Central memory CD8-positive, alpha-beta T cell (primary cell): ENCODE data around the gene POU6F1.
"Not testable (repeated sequence)": the region's sequence is repeated elsewhere in the genome, so short reads cannot be mapped to it uniquely, and the experiment has no call there.

Source experiments
- ATAC-seq: fragments of 150-1000 bp; cut with Tn5 transposase; replicated peaks from 2 replicates; pipeline ENCODE4 v1.10.0; 2022; ENCODE audit warnings: mild to moderate bottlenecking, moderate FRiP score, moderate number of reproducible peaks; ENCODE audit not compliant: poor library complexity, severe bottlenecking; ENCODE audit errors: extremely low read depth
- DNase-seq, 2 donors: peaks; one replicate each; pipeline ENCODE4 v3.0.0; 2021; ENCODE audit warnings: low spot score in 2 of 2
- H3K27ac Mint-ChIP-seq: one replicate; pipeline ENCODE4 v1.8.0; 2022; ENCODE audit warnings: low read depth, mild to moderate bottlenecking, moderate library complexity, mixed read lengths
- H3K27me3 Mint-ChIP-seq: one replicate; pipeline ENCODE4 v1.8.0; 2022; ENCODE audit warnings: mixed read lengths
- H3K36me3 Mint-ChIP-seq: one replicate; pipeline ENCODE4 v1.8.0; 2022; ENCODE audit warnings: mild to moderate bottlenecking, moderate library complexity, mixed read lengths; ENCODE audit not compliant: insufficient read depth
- H3K4me1 Mint-ChIP-seq: one replicate; pipeline ENCODE4 v1.8.0; 2022; ENCODE audit warnings: mixed read lengths
- H3K4me3 Mint-ChIP-seq: one replicate; pipeline ENCODE4 v1.8.0; 2022; ENCODE audit warnings: mild to moderate bottlenecking, moderate library complexity, mixed read lengths
- H3K9me3 Mint-ChIP-seq: one replicate; pipeline ENCODE4 v1.8.0; 2022; ENCODE audit warnings: mixed read lengths

POU6F1 gene

DNA sequence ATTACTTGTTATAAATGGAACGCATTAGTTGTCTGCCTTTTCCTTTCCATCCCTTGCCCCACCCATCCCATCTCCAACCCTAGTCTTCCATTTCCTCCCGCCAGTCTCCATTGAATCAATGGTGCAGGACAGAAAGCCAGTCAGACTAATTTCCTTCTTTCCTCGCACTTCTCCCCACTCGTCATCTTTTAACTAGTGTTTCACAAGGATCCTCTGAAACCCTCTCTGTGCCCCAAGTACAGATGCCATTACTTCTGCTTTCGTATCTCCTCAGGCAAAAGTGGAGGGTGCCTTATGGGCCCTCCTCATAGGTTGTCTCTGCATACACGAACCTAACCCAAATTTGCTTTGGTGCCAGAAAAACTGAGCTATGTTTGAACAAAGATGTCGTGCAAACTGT is 25.0 kb upstream of the POU6F1 start:
- H3K4me3 Mint-ChIP-seq: no peak overlapping the region
- no peak for ATAC-seq
- no peaks in the 10 kb centered on the region for H3K27me3 Mint-ChIP-seq
- peaks cover 72% of the 10 kb centered on the region for H3K4me1 Mint-ChIP-seq
- peak overlapping the region; percentile 75 for H3K27ac Mint-ChIP-seq
- H3K36me3 Mint-ChIP-seq: peaks cover 64% of the 10 kb centered on the region
- no peak for DNase-seq
- H3K9me3 Mint-ChIP-seq: no peaks in the 10 kb centered on the region

DNA sequence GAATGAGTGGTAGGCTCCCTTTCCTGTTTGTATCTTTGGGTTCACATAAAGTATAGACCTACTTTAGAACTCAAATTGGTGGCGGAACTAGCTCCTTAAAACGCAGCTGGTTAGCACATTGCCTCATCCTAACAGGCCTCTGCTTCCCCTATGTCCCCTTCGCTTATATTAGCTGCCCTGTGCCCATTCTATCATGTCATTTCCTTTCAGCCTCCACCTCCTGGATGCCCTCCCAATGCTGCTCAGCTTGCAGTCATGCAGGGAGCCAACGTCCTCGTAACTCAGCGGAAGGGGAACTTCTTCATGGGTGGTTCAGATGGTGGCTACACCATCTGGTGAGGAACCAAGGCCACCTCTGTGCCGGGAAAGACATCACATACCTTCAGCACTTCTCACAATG is 24.3 kb upstream of the POU6F1 start:
- H3K27ac Mint-ChIP-seq: peak overlapping the region; percentile 75
- DNase-seq: no peak

DNA sequence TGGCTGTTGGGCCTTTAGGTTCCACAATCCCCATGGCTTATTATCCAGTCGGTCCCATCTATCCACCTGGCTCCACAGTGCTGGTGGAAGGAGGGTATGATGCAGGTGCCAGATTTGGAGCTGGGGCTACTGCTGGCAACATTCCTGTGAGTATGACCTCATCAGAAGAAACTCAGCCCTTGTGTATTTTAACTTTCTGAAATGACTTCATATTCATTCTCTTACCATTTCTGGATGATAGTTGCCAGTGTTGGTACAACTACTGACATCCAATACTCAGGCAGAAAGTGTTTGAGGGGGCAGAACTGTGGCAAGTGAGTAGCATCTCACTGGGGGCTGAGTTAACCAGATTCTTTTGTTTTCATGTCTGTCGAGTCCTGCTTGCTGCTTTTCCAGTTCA is 23.1 kb upstream of the POU6F1 start:
- peak overlapping the region; percentile 99 for H3K27ac Mint-ChIP-seq
- no peak for DNase-seq
- no peak for ATAC-seq
- no peaks in the 10 kb centered on the region for H3K9me3 Mint-ChIP-seq
- peaks cover 55% of the 10 kb centered on the region for H3K4me1 Mint-ChIP-seq
- peaks cover 64% of the 10 kb centered on the region for H3K36me3 Mint-ChIP-seq
- no peaks in the 10 kb centered on the region for H3K27me3 Mint-ChIP-seq
- peak overlapping the region; percentile 94 for H3K4me3 Mint-ChIP-seq

More for the DNA sequence above, 24.3 kb upstream of the POU6F1 start:
- ATAC-seq: no peak
- Mint-ChIP-seq H3K4me3 (no peak overlapping the region), H3K9me3 (no peaks in the 10 kb centered on the region), H3K4me1 (peaks cover 67% of the 10 kb centered on the region), H3K27me3 (no peaks in the 10 kb centered on the region), H3K36me3 (peaks cover 64% of the 10 kb centered on the region)

- Mint-ChIP-seq H3K4me1 (peaks cover 44% of the 10 kb centered on the region), H3K27ac (peak within 1 kb of the TSS; percentile 99), H3K36me3 (peaks cover 49% of the 10 kb centered on the region), H3K27me3 (no peaks in the 10 kb centered on the region), H3K9me3 (no peaks in the 10 kb centered on the region), H3K4me3 (peak within 1 kb of the TSS; percentile 94)
- ATAC-seq: peak; percentile 93
- peak; percentile 91 for DNase-seq
Measured at GRCh38 chr12:51238510-51239334, 20.9 kb upstream of the POU6F1 start, which contains the start of gene DAZAP2. Gene DAZAP2 (plus strand): TSS chr12:51238826. CDS start chr12:51238908, 82 bp downstream.

DNA sequence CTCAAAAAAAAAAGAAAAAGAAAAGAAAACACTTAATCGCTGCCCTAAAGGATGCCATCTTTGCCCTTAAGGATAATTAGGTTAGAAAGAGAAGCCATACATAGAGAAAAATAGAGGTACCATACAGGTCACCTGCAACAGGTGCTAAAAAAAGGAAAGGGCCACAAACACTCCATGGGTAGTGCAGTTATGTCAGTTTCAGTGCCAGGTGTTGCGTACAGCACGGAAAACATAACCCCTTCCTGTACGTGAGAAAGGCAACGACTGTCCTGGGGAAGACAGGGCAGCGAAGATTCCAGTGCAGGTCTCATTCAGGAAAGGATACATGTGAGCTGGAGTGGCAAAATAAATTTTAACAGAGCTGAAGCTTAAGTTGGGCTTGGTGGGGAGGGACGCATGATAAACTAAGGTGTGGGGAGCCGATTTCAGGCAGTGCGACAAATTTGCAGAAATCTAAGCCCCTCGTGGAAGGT is 20.2 kb upstream of the POU6F1 start:
- H3K4me1 Mint-ChIP-seq: peaks cover 41% of the 10 kb centered on the region
- peak; percentile 9 for ATAC-seq
- H3K9me3 Mint-ChIP-seq: no peaks in the 10 kb centered on the region
- peak overlapping the region; percentile 94 for H3K4me3 Mint-ChIP-seq
- peak overlapping the region; percentile 99 for H3K27ac Mint-ChIP-seq
- H3K36me3 Mint-ChIP-seq: peaks cover 44% of the 10 kb centered on the region
- DNase-seq: no peak
- no peaks in the 10 kb centered on the region for H3K27me3 Mint-ChIP-seq

DNA sequence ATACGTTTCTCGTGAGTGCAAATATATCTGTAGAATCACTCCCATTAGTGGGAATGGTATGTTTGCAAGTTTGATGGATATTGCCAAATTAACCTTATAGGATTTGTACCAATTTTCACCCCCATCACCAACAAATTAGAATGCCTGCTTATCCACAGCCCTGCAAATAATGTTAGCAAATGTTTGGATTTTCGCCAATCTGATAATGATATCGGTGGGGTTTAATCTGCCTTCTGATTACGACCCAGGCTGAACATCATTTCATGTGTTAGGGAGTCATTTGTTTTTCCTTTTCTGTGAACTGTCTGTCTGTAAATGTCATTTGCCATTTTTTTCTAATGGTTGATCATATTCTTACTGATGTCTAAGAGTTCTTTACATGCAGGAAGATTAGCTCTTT is 16.7 kb upstream of the POU6F1 start:
- Mint-ChIP-seq H3K4me3 (no peak overlapping the region), H3K9me3 (no peaks in the 10 kb centered on the region), H3K4me1 (peaks cover 12% of the 10 kb centered on the region), H3K36me3 (peaks cover 12% of the 10 kb centered on the region), H3K27me3 (no peaks in the 10 kb centered on the region), H3K27ac (no peak overlapping the region)
- ATAC-seq (no peak), DNase-seq (no peak)

DNA sequence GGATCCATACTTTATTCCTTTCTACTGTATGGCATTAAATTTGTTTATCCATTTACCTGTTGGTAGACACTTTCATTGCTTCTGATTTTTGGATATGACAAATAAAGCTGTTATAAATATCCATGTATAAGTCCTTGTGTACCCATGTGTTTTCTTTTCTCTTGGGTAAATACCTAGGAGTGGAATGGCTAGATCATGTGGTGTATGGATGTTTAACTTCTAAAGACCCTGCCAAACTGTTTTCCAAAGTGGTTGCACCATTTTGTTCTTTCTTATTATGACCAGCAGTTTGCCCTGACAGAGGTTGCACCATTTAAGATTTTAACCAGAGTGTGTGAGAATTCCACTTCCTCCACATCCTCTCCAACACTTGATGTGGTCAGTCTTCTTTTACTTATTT is 14.8 kb upstream of the POU6F1 start:
- no peak overlapping the region for H3K27ac Mint-ChIP-seq
- no peak for DNase-seq
- no peaks in the 10 kb centered on the region for H3K36me3 Mint-ChIP-seq
- H3K27me3 Mint-ChIP-seq: no peaks in the 10 kb centered on the region
- ATAC-seq: no peak
- no peaks in the 10 kb centered on the region for H3K9me3 Mint-ChIP-seq
- no peak overlapping the region for H3K4me3 Mint-ChIP-seq
- no peaks in the 10 kb centered on the region for H3K4me1 Mint-ChIP-seq

- no peaks in the 10 kb centered on the region for H3K9me3 Mint-ChIP-seq
- no peaks in the 10 kb centered on the region for H3K36me3 Mint-ChIP-seq
- DNase-seq: no peak
- no peak for ATAC-seq
- no peaks in the 10 kb centered on the region for H3K4me1 Mint-ChIP-seq
- H3K27me3 Mint-ChIP-seq: no peaks in the 10 kb centered on the region
- no peak overlapping the region for H3K4me3 Mint-ChIP-seq
- H3K27ac Mint-ChIP-seq: peak overlapping the region; percentile 41
Measured at GRCh38 chr12:51229116-51229809, 11.4 kb upstream of the POU6F1 start.

DNA sequence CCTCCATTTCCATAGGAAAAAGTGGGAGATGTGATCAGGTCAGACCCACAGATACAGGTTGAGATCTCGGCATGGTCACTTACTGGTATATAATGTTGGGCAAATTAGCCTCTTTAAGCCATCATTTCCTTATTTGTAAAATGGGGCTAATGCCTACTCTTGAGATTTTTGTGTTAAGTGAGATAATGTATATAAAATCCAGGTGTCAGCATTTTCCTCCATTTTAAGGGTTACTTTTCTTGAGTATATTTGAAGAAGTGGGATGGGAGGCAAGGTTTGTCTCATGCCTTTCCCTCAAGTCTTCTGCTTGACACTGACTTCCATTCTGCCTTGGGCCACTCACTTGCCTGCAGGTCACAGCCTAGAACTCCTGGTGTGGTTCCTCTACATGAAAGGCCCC is 10.1 kb upstream of the POU6F1 start:
- Mint-ChIP-seq H3K4me1 (no peaks in the 10 kb centered on the region), H3K36me3 (no peaks in the 10 kb centered on the region), H3K9me3 (no peaks in the 10 kb centered on the region), H3K4me3 (no peak overlapping the region), H3K27ac (no peak overlapping the region), H3K27me3 (no peaks in the 10 kb centered on the region)
- DNase-seq: no peak
- no peak for ATAC-seq

- not testable (repeated sequence) for ATAC-seq, DNase-seq, H3K36me3 Mint-ChIP-seq, H3K27ac Mint-ChIP-seq, H3K4me3 Mint-ChIP-seq, H3K27me3 Mint-ChIP-seq, H3K9me3 Mint-ChIP-seq, H3K4me1 Mint-ChIP-seq
Measured at GRCh38 chr12:51227112-51227511, 9.2 kb upstream of the POU6F1 start.

DNA sequence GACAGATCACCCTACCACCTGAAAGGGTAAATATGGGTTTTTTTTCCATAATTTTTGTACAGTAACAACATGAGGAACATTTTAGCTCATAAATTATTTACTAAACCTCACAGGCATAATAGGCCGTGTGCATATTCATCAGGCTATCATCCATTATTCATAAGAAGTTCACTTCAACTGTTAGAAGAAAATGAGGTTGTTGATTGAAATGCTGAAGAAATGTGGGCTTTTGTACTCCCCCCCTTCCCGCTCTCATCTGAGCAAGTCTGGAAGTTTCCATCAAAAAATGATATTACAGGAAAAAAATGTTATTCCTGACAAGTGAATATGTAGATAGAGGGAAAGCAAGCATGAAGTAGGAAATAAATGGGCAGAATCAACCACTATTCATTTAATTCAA is 7.9 kb upstream of the POU6F1 start:
- Mint-ChIP-seq H3K4me1 (no peaks in the 10 kb centered on the region), H3K36me3 (peaks cover 2% of the 10 kb centered on the region), H3K27ac (no peak overlapping the region), H3K27me3 (no peaks in the 10 kb centered on the region), H3K9me3 (no peaks in the 10 kb centered on the region), H3K4me3 (no peak overlapping the region)
- ATAC-seq (no peak), DNase-seq (no peak)

DNA sequence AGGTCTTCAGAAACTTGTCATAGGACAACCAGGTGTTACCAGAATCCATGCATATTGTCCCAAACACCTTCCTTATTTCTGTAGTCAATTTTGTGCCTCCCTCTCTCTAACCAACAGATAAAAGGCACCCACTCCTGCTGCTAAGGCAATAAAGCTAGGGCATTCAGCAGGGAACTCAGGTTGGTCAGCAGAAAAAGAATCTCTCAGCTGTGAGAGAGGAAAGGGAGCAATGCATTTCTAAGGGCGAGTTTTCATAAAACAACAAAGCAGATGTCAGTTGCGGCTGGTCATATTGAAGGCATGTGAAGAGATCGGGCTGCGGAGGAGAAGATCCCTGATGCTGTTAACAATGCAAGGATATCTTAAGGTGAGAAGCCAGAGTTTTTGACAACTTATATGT is 7.4 kb upstream of the POU6F1 start:
- peaks cover 2% of the 10 kb centered on the region for H3K36me3 Mint-ChIP-seq
- no peaks in the 10 kb centered on the region for H3K9me3 Mint-ChIP-seq
- DNase-seq (no peak), ATAC-seq (no peak)
- no peak overlapping the region for H3K27ac Mint-ChIP-seq
- H3K4me1 Mint-ChIP-seq: no peaks in the 10 kb centered on the region
- H3K4me3 Mint-ChIP-seq: no peak overlapping the region
- H3K27me3 Mint-ChIP-seq: no peaks in the 10 kb centered on the region

DNA sequence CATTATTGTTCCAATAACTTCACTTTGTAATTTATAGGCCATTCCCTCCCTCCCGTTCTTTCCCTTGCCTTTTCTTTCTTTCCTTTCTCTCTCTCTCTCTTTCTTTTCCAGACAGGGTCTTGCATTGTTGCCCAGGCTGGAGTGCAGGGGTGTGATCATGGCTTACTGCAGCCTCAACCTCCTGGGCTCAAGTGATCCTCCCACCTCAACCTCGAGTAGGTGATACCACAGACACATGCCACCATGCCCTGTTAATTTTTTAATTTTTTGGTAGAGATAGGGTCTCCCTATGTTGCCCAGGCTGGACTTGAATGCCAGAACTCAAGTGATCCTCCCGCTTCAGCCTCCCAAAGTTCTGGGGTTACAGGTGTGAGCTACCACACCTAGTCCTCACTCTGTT is 6.8 kb upstream of the POU6F1 start:
- H3K4me1 Mint-ChIP-seq: no peaks in the 10 kb centered on the region
- no peaks in the 10 kb centered on the region for H3K9me3 Mint-ChIP-seq
- no peaks in the 10 kb centered on the region for H3K27me3 Mint-ChIP-seq
- ATAC-seq (no peak), DNase-seq (no peak)
- no peak overlapping the region for H3K4me3 Mint-ChIP-seq
- H3K36me3 Mint-ChIP-seq: peaks cover 2% of the 10 kb centered on the region
- H3K27ac Mint-ChIP-seq: no peak overlapping the region
